WTC11 (cell line): ENCODE data around the gene PAX8.

Experiments
- CTCF ChIP-seq: fragments of 200-600 bp; IDR thresholded peaks from 2 replicates; pipeline ENCODE4 v1.8.0; 2022; ENCODE audit warnings: antibody characterized with exemption
- HMGXB4 ChIP-seq: sonication (generic); formaldehyde crosslinking; IDR thresholded peaks from 2 replicates; pipeline ENCODE4 v1.8.1; 2023; ENCODE audit warnings: mild to moderate bottlenecking, moderate library complexity, missing genetic modification reagents
- USF2 ChIP-seq: sonication (generic); formaldehyde crosslinking; IDR thresholded peaks from 2 replicates; pipeline ENCODE4 v1.8.1; 2023; ENCODE audit warnings: mild to moderate bottlenecking, missing genetic modification reagents, moderate library complexity
- ZNF138 ChIP-seq: sonication (generic); formaldehyde crosslinking; conservative IDR thresholded peaks from 2 replicates; pipeline ENCODE4 v1.8.1; 2022; ENCODE audit warnings: mild to moderate bottlenecking, moderate library complexity, missing genetic modification reagents
- ZNF232 ChIP-seq: sonication (generic); formaldehyde crosslinking; IDR thresholded peaks from 2 replicates; pipeline ENCODE4 v1.8.0; 2022; ENCODE audit warnings: mild to moderate bottlenecking, missing genetic modification reagents
- ZNF532 ChIP-seq: fragments of 250-450 bp; sonication (Bioruptor Pico); IDR thresholded peaks from 2 replicates; pipeline ENCODE4 v1.9.0; 2021; ENCODE audit warnings: mild to moderate bottlenecking, borderline replicate concordance

- TF ChIP-seq ZNF232 (CRISPR knock-in tag) (no peak), CTCF (no peak), HMGXB4 (CRISPR knock-in tag) (no peak), ZNF138 (CRISPR knock-in tag) (no peak), ZNF532 (CRISPR knock-in tag) (no peak), USF2 (CRISPR knock-in tag) (no peak)
Measured at GRCh38 chr2:113276216-113276760, 2.4 kb downstream of the PAX8 start.
